Epithelial cell of prostate (primary cell): Measurements from ENCODE around the gene LTF.
"Not testable (repeated sequence)": the region's sequence is repeated elsewhere in the genome, so short reads cannot be mapped to it uniquely, and the experiment has no call there.

ENCODE experiments used
- DNase-seq: peaks from one replicate; pipeline ENCODE4 v3.0.0-alpha.2; 2011; ENCODE audit warnings: low read depth, low spot score
- H3K27ac ChIP-seq: fragments of 450-650 bp; 2 replicates; pipeline ENCODE4 v1.5.1; 2017; ENCODE audit warnings: mild to moderate bottlenecking

LTF gene

GRCh38 chr3:46447228-46447985 is 17.3 kb downstream of the LTF start:
- DNase-seq: no peak

DNA sequence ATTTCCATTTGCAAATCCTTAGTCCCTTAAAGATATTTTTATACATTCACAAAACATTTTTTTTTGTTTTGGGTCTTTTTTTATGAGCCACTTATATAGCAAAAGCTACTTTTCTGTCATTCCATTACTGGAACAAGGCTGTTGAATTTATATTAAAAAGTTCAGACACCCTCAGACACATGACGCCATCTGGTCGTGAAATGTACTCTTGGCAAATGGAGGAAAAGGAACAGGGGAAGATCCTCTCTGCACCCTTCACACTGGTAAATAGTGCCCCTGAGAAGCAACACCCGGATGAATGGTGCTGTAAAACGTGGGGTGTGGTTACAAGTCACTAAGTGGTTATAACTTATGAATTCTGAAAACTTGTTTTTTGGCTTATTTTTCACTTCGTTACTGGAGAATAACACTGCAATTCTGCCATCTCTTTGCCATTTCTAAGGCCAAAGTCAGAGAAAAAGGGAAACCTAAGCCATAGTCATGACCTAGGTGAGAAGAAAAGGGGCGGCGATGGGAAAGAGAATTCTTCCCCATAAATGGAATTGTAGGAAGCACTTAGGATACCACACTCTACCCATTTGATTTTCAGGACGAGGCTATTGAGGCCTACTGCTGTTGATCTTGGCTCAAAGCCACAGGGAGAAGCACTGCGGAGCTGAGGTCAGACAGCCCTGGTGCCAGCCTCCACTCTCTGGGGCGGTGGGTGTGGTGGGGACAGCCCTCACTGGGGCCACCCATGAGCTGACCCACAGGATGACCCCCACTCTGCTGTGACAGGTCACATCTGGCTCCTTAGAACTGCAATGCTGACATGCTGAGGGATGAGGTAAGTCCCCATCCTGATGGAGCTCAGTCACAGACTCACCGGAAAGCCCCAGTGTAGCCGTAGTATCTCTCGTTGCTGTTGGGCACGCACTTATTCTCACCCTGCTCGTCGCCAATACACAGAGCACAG is 21.9 kb downstream of the LTF start:
- no peak overlapping the region for H3K27ac ChIP-seq
- no peak for DNase-seq

More at GRCh38 chr3:46447228-46447985, 17.3 kb downstream of the LTF start:
- no peak overlapping the region for H3K27ac ChIP-seq

DNA sequence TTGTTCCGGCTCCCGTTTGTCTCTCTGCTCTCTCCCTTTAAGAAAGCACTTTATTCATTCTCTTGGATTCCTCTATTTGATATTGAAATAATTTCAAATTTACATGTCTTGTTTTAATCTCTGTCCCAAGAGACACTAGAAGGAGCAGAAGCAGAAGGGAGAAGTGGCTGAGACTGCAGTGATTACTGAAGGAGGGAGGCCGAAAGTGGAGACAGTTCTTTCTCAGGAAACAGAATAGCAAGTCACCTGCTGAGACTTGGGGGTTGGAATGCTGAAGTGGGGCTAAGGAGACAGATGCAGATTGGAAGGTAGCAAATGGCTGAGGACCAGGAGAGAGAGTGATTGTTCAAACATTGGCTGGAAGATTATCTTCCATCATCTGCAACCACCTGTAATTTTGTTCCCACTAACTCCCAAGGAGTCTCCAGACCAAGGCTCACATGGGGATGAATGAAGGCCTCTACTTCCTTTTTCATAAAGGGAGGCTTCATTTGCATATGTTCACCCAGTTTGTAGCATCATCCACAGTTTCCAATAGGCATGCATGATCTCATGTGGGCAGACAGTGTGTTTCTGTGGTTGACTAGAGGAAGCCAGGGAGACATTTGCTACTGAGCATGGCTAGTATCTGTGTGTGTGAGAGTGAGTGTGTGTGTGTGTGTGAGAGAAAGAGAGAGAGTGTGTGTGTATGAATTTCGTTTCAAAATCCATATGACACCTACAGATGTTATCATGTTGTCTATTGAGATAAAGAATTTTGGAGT is 24.0 kb downstream of the LTF start:
- no peak overlapping the region for H3K27ac ChIP-seq
- DNase-seq: no peak

- no peak for DNase-seq
- no peak overlapping the region for H3K27ac ChIP-seq
Observed at GRCh38 chr3:46438831-46439230, 25.9 kb downstream of the LTF start.

- no peak overlapping the region for H3K27ac ChIP-seq
- DNase-seq: no peak
Observed at GRCh38 chr3:46435081-46435726, 29.5 kb downstream of the LTF start.

- H3K27ac ChIP-seq: no peak overlapping the region
- no peak for DNase-seq
Observed at GRCh38 chr3:46433841-46434240, 30.9 kb downstream of the LTF start.

GRCh38 chr3:46433118-46433517 is 31.6 kb downstream of the LTF start:
- DNase-seq, H3K27ac ChIP-seq: not testable (repeated sequence)

- DNase-seq, H3K27ac ChIP-seq: not testable (repeated sequence)
Observed at GRCh38 chr3:46431905-46432304, 32.8 kb downstream of the LTF start.

GRCh38 chr3:46430879-46431278 is 33.8 kb downstream of the LTF start:
- not testable (repeated sequence) for H3K27ac ChIP-seq

DNA sequence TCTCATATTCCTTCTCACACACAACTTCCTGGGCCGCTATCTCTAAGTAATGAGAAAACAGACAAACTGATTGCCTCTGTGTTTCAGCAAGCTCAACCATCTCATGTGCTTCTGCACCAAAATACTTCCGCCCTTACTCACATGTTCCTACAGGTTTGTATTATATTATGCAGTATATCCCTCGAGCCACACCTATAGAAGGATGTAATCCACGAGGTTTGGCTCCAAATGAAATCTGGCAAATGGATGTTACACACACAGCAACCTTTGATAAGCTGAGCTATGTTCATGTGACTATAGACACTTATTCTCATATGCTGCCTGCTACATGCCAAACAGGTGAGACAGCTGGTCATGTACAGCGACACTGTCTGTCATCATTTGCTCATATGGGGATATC is 35.0 kb downstream of the LTF start:
- H3K27ac ChIP-seq: peak overlapping the region; percentile 89
- DNase-seq: peak; percentile 64

More at GRCh38 chr3:46430879-46431278, 33.8 kb downstream of the LTF start:
- DNase-seq: not testable (repeated sequence)

- peak overlapping the region; percentile 89 for H3K27ac ChIP-seq
Observed at GRCh38 chr3:46429250-46429649, 35.5 kb downstream of the LTF start.

GRCh38 chr3:46427916-46428833 is 36.5 kb downstream of the LTF start:
- no peak for DNase-seq
- peak overlapping the region; percentile 89 for H3K27ac ChIP-seq

More at GRCh38 chr3:46429250-46429649, 35.5 kb downstream of the LTF start:
- DNase-seq: no peak

DNA sequence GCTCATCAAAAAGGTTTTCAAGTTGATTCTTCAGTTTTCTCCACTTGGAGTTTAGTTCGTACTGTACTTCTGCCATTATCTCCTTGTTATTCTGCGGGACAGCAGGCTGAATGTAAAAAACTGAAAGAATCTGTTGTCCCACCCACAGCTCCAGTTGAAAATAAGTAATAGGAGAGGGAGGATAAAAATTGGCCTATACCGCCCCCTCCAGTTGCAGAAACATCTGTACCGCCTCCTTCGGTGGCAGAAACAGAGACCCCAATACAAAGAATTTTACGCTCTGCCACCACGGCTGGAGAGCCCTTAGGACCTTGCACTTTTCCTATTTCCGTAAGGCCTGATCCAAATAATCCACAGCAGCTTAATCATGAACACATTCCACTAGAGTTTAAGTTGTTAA is 37.3 kb downstream of the LTF start:
- DNase-seq, H3K27ac ChIP-seq: not testable (repeated sequence)

GRCh38 chr3:46426476-46426875 is 38.2 kb downstream of the LTF start:
- H3K27ac ChIP-seq: peak overlapping the region; percentile 11

GRCh38 chr3:46423588-46423987 is 41.1 kb downstream of the LTF start:
- H3K27ac ChIP-seq: peak overlapping the region; percentile 61
- DNase-seq: peak; percentile 68

More at GRCh38 chr3:46426476-46426875, 38.2 kb downstream of the LTF start:
- not testable (repeated sequence) for DNase-seq

GRCh38 chr3:46422617-46423016 is 42.1 kb downstream of the LTF start:
- peak overlapping the region; percentile 61 for H3K27ac ChIP-seq
- DNase-seq: peak; percentile 66

DNA sequence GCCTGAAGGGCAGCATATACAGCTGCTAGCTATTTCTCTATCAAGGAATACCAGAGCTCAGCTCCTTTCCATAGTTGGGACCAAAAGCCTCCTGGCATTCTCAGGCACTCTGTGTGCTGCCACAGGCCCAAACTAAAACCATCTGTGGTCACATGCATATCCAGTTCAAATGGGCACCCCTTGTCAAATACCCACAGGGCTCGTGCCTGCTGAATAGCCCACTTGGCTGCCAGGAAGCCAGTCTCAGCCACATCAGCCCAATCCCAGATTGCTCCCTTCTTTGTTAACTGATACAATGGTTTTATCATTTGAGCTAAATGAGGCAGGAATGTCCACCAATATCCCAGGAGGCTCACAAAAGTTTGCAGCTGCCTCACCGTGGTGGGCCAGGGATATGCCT is 43.8 kb downstream of the LTF start:
- no peak overlapping the region for H3K27ac ChIP-seq
- DNase-seq: no peak

DNA sequence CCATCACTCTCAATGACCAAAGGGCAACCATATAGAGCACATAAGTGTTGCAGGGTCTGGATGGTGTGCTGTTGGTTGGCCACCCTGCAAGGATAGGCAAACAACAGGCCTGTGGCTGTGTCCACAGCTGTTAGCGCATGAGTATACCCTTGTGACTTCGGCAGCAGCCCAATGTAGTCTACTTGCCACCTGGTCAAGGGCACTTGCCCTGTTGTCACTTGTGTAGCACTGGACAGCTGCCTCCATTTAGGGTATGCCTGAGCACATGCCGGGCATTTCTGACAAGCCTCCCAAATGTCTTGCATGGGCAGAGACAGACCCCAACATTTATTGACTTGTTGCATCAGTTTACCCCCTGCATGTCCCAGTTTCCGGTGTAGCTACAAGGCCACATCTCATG is 44.9 kb downstream of the LTF start:
- no peak overlapping the region for H3K27ac ChIP-seq
- no peak for DNase-seq
